Measurements from ENCODE around the gene BAZ1A. TPM values are rescaled to one million over a fixed set of nuclear protein-coding genes. Genes with fewer than 3 reads are reported as not detected.

BAZ1A gene
- total and polyA plus RNA-seq, 9 of the 15 experiments (the other 6 are each of a cell fraction or from before 2014, with no cell fraction given) = 22.0 to 71.2 (median 39.1) TPM

DNA sequence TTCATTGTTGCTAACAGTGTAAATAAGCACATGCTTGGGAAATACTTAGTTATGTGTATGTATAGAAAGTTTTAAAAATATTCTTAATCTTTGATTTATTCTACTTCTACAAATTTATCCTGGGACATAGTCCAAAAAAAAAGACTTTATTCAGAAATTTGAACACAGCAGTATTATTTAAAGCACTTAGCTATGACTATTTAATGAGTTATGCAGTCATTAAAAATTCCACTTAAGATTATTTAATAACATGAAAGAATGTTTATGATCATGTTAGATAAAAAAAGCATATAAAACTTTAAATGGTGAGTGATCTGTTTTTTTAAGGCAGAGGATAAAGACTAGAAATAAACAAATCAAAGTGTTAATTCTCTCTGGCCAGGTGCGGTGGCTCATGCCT lies 78.3 kb downstream of the BAZ1A start:
- H3K9ac ChIP-seq (ENCODE audit: insufficient read depth in 1 of 2, low read depth in 2 of 2, low read length in 2 of 2) = no peak overlapping the region
- FAIRE-seq (no peak), ATAC-seq (no peak), DNase-seq (ENCODE audit: extremely low read depth in 1 of 4, low spot score in 3 of 4) (no peak)
- H3K9me3 ChIP-seq (replicated peaks; ENCODE audit: control insufficient read depth, insufficient read depth, low read depth, low read length) = no peaks in the 10 kb centered on the region
- H3K4me3 ChIP-seq = no peak overlapping the region
- H2AFZ ChIP-seq (ENCODE audit: low read depth, low read length) = no peak overlapping the region
- WGBS (ENCODE audit: insufficient coverage, low coverage, missing lambda C conversion rate) = 93% methylated on average over 1 of the region's 1 CpG
- TF ChIP-seq MAZ (CRISPR knock-in tag; conservative IDR thresholded peaks at IDR 0.05 in 1 of 2, IDR thresholded peaks at IDR 0.05 in 1 of 2) = no peak
- TF ChIP-seq, protein P1, sequence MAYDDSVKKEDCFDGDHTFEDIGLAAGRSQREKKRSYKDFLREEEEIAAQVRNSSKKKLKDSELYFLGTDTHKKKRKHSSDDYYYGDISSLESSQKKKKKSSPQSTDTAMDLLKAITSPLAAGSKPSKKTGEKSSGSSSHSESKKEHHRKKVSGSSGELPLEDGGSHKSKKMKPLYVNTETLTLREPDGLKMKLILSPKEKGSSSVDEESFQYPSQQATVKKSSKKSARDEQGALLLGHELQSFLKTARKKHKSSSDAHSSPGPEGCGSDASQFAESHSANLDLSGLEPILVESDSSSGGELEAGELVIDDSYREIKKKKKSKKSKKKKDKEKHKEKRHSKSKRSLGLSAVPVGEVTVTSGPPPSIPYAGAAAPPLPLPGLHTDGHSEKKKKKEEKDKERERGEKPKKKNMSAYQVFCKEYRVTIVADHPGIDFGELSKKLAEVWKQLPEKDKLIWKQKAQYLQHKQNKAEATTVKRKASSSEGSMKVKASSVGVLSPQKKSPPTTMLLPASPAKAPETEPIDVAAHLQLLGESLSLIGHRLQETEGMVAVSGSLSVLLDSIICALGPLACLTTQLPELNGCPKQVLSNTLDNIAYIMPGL (CRISPR knock-in tag; IDR thresholded peaks at IDR 0.05) = no peak
- no peak for TF ChIP-seq CBX3 (IDR thresholded peaks at IDR 0.05; ENCODE audit: borderline replicate concordance in 1 of 2, low read length in 2 of 2)
- TF ChIP-seq CBFA2T3 (IDR thresholded peaks at IDR 0.05) = no peak
- no peak for TF ChIP-seq HSF4 (CRISPR knock-in tag; IDR thresholded peaks at IDR 0.05; ENCODE audit: borderline replicate concordance)
- no peak for TF ChIP-seq POLR3G (IDR thresholded peaks at IDR 0.05; ENCODE audit: extremely low read depth, insufficient read length, insufficient replicate concordance)
- TF ChIP-seq XRCC4 (IDR thresholded peaks at IDR 0.05; ENCODE audit: extremely low read depth, insufficient read depth, insufficient read length) = no peak
- TF ChIP-seq TAF15 (IDR thresholded peaks at IDR 0.05; ENCODE audit: low read depth, low read length) = no peak
- no peak for TF ChIP-seq KLF6 (CRISPR knock-in tag; IDR thresholded peaks at IDR 0.05; ENCODE audit: borderline replicate concordance)
- TF ChIP-seq, protein P2, sequence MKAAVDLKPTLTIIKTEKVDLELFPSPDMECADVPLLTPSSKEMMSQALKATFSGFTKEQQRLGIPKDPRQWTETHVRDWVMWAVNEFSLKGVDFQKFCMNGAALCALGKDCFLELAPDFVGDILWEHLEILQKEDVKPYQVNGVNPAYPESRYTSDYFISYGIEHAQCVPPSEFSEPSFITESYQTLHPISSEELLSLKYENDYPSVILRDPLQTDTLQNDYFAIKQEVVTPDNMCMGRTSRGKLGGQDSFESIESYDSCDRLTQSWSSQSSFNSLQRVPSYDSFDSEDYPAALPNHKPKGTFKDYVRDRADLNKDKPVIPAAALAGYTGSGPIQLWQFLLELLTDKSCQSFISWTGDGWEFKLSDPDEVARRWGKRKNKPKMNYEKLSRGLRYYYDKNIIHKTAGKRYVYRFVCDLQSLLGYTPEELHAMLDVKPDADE (conservative IDR thresholded peaks at IDR 0.05; ENCODE audit: control insufficient read depth, low read depth, low read length) = no peak
- TF ChIP-seq, protein P3, sequence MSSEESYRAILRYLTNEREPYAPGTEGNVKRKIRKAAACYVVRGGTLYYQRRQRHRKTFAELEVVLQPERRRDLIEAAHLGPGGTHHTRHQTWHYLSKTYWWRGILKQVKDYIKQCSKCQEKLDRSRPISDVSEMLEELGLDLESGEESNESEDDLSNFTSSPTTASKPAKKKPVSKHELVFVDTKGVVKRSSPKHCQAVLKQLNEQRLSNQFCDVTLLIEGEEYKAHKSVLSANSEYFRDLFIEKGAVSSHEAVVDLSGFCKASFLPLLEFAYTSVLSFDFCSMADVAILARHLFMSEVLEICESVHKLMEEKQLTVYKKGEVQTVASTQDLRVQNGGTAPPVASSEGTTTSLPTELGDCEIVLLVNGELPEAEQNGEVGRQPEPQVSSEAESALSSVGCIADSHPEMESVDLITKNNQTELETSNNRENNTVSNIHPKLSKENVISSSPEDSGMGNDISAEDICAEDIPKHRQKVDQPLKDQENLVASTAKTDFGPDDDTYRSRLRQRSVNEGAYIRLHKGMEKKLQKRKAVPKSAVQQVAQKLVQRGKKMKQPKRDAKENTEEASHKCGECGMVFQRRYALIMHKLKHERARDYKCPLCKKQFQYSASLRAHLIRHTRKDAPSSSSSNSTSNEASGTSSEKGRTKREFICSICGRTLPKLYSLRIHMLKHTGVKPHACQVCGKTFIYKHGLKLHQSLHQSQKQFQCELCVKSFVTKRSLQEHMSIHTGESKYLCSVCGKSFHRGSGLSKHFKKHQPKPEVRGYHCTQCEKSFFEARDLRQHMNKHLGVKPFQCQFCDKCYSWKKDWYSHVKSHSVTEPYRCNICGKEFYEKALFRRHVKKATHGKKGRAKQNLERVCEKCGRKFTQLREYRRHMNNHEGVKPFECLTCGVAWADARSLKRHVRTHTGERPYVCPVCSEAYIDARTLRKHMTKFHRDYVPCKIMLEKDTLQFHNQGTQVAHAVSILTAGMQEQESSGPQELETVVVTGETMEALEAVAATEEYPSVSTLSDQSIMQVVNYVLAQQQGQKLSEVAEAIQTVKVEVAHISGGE (CRISPR knock-in tag; IDR thresholded peaks at IDR 0.05) = no peak
- no peaks in the 10 kb centered on the region for H3K9me1 ChIP-seq (ENCODE audit: control insufficient read depth, insufficient read depth, low read length)
- intact Hi-C loops (cut with micrococcal nuclease) (no loop called here), in situ Hi-C loops (cut with MboI) (no loop called here)
- BruUV-seq (replicated peaks) = no TSS peak
- ChIA-PET CTCF (ENCODE audit: low intra/inter-chr PET ratio) (no interaction called here), POLR2A (no interaction called here)
- H3K4me1 ChIP-seq (replicated peaks in 1 of 2; ENCODE audit: control insufficient read depth in 2 of 2, insufficient read depth in 2 of 2, low read length in 2 of 2) = peaks cover 0 to 6% of the 10 kb centered on the region in 2 experiments; a peak in 2 of 5 replicates
- H3K27ac ChIP-seq (ENCODE audit: extremely low read depth, low read depth, low read length) = no peak overlapping the region
- peaks cover 82% of the 10 kb centered on the region; the same call in 2 of the 3 replicates for H3K36me3 ChIP-seq (ENCODE audit: control insufficient read depth, insufficient read depth, low read length)
- no peaks in the 10 kb centered on the region for H3K79me2 ChIP-seq (ENCODE audit: control insufficient read depth, insufficient read depth, low read length)
- H4K20me1 ChIP-seq (replicated peaks; ENCODE audit: control insufficient read depth, insufficient read depth, low read length) = no peaks in the 10 kb centered on the region
- no peaks in the 10 kb centered on the region for H3K27me3 ChIP-seq (ENCODE audit: control insufficient read depth in 2 of 2, insufficient read depth in 2 of 2, low read length in 2 of 2)
- no peak overlapping the region for H3K4me2 ChIP-seq (ENCODE audit: insufficient read depth, low read length)
